Stimulated activated CD8-positive, alpha-beta memory T cell treated with anti-CD3 and anti-CD28 coated beads, Interleukin-15, amount 100 ng/mL, for 1 hour (primary cell): ENCODE data around the gene DDOST.

Source experiments
- DNase-seq: peaks from one replicate; pipeline ENCODE4 v3.0.0-alpha.2; 2020; ENCODE audit warnings: low read depth

Gene DDOST

DNA sequence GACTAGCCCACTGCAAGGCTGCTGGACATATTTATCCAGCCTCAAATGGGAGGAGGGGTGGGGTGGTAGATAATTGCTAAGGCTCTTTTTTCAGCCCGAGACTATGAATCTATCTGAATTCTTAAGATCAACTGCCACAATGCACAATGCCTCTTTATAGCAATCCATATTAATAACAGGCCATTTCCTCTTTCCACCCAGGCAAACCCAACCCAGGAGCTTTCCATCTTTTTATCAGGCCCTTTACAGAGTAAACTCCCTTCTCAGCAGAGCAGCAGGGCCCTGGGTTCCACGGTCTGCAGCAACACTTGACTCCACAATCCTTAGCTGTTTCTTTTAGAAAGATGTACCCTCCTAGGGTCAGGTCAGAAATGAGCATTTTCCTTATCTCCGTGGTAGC is 806 bp downstream of the DDOST start:
- DNase-seq, result no peak

- no peak for DNase-seq
These were observed 2.8 kb downstream of the DDOST start for GRCh38 chr1:20658166-20658915.

DNA sequence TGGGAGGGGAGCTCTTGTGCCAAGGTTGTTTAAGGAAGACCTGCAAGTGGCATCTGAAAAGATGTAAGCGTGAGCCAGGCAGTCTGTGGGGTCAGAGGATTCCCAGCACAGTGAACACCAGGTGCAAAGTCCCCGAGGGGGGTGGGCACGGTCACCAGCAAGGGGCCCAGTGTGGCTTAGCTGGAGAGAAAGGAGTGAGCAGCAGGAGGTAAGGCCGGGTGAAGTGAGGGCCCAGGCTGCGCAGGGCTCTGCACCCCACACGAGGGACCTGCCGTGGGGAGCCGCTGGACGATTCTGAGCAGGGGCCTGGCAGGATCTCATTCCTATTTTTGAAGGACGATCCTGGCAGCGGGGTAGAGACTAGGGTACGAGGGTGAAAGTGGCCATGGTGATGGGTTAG is 4.1 kb downstream of the DDOST start:
- no peak for DNase-seq

GRCh38 chr1:20654104-20654690 is 7.0 kb downstream of the DDOST start:
- no peak for DNase-seq

DNA sequence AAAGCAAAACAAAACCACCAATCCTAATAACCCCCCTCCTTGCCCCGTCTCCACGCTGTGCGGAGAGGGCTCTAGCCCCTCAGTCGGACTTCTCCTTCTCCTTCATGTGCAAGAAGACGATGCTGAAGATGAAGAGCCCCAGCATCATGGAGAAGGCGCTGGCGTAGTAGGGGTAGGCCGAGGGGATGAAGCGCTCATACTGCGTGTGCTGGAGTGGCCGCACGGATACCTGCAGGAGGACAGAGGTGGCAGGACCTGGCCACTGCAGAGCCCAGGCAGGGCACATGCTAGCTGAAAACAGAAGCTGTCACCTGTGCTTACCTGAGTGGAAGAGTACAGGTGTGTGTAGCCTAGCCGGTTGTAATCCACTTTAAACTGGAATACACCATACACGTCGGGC is 8.9 kb downstream of the DDOST start:
- DNase-seq, result no peak

GRCh38 chr1:20648946-20649345 is 12.2 kb downstream of the DDOST start:
- DNase-seq, result no peak

GRCh38 chr1:20648438-20648837 is 12.7 kb downstream of the DDOST start:
- DNase-seq, result no peak

DNA sequence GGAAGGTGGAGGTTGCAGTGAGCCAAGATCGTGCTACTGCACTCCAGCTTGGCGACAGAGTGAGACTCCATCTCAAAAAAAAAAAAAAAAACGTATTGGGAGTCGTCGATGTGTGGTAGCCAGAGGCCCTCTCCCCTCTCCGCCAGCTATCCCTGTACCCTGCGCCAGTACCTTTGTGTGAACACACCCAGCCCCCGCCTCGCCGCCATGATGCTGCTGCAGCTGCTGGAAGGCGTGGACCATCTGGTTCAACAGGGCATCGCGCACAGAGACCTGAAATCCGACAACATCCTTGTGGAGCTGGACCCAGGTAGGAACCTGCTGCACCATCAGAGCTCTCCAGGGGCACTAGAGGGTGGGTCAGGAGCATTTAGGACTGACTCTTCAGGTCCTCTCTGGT is 15.8 kb downstream of the DDOST start:
- DNase-seq, result no peak

DNA sequence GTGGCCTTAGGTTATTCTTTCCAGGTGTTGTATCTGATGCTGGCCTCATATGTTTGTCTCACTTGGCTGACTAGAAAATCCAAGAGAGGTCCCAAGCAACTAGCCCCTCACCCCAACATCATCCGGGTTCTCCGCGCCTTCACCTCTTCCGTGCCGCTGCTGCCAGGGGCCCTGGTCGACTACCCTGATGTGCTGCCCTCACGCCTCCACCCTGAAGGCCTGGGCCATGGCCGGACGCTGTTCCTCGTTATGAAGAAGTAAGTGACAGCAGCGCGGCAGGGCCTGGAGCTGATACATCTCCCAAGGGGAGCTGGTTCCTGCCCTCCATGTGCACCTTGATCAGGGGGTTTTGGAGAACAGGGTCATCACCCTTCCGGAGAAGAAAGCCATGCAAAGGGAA is 16.8 kb downstream of the DDOST start:
- no peak for DNase-seq

DNA sequence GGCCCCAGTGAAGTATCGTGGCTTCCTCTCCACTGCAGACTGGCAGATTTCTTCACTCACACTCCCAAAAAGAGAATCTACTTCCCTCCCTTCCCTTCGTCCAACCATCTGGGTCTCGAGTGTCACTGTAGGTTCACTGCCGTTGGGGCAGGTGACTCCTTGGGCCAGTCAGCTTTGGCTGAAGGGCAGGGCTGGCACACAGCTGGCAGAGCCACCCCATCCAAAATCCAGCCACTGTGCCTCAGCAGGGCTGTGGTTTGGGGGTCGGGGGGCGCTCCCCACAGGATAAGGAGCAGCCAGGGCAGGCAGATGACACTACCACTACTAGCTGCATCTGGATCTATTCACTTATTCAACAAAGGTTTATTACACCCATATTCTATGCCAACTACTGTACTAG is 18.1 kb downstream of the DDOST start:
- DNase-seq, result no peak

DNA sequence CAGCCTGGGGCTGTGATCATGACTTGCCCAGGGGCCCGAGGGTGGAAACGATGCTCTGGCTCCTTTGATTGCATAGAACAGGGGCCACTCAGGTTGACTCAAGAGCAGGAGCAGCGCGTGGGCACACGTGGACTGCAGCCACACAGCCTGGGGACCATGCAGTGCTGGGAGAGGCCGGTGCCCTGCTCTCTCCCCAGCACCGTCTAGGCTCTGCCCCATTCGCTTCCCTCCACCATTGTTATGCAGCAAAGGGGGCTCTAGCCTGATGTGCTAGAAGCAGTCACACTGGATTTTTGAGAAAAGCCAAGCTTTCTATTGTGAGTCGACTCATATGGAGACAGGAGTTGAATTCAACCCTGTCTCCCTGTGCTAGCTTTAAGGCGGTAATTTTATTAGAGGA is 19.2 kb downstream of the DDOST start:
- DNase-seq, result no peak

DNA sequence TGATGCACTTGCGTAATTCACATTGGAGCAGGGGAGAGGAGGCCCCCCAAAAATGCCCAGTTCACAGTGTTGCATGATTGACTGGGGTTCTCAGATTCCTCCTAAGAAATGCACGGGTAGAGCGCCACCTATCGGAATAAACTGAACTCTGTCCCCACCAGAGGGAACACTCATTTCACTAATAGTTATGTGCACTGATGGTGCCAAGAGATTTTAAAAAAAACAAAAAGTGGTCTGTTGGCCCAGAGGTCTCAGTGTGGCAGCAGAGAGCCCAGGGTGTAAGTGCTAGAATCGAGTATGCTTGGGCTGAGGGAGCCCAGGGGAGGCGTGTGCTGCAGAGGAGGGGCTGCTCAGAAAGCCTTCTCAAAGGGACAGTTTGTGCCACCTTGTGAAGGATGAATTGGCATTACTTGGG is 21.0 kb downstream of the DDOST start:
- peak; percentile 42 for DNase-seq

DNA sequence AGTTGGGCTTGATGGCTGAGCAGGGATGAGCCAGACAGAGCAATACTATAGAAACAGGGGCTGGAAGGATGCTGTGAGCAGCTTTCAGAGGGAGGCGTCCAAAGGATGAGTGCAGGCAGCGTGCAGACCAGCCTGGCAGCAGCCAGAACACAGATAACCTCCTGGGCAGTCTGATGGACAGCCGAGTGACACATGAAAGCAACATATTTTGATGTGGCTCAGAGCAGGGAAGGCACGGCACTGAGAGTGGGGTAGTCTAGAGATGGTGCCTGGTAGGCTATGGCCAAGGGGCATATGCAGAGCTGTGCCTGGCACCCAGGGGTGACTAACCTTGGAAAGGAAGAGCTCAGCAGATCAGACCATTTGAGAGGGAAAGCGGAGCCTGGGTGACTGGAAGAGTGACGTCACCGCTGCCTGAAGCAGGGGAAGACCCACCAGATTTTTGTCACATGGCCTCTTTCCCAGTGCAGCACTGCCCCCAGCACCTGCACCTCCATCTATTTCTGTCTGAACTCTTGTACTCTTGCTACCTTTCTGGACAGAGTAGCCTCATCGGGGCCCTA is 24.3 kb downstream of the DDOST start:
- DNase-seq, result no peak

DNA sequence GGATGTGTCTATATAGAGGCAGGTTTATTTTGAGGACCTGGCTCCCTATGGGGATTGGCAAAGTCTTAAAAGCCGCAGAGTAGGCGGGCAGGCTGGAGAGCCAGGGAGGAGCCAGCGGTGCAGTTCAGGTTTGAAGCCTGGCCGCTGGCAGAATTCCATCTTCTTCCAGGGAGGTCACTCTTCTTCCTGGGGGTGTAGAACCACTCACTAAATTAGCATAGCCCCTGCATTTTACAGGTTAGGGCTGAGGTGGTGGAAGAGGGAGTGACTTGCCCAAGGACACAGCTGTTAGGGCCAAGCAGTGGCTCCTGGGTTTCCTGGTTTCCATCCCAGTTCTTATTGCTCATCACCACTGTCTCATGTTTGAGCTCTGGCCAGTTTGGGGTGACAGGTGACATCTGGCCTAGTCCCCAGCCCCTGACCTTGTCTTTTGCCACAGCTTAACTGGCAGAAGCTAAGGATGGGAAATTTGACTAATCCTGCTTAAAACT is 26.5 kb downstream of the DDOST start:
- DNase-seq, result no peak

DNA sequence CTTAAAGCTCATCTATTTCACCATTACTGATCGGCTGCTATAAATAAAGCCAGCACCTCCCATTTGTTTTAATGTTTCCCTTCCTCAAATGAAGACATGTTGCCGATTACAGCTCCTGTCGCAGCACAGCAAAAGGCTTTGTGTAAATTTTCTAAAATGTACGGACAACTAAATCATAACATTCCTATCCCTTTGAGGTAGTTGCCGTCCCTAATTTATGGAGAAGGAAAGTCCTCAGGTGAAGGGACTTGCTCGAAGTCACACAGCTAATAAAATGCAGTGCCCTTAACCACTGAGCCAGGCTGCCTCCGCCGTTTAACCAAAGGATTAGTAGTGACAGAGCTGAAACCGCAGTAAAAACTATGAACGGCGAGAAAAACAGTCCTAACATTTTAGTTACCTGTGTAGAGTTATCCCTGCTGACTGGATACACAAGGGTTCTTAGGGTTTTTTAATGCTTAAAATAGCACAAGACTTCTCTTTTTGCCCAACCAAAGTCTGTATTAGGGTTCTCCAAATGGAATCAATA is 27.0 kb downstream of the DDOST start:
- no peak for DNase-seq

- DNase-seq, result peak; percentile 74
These were observed 27.7 kb downstream of the DDOST start, which contains the start of gene PINK1 for GRCh38 chr1:20633190-20634064. PINK1 (plus strand) TSS chr1:20633458; CDS start chr1:20633549, 91 bp downstream.

DNA sequence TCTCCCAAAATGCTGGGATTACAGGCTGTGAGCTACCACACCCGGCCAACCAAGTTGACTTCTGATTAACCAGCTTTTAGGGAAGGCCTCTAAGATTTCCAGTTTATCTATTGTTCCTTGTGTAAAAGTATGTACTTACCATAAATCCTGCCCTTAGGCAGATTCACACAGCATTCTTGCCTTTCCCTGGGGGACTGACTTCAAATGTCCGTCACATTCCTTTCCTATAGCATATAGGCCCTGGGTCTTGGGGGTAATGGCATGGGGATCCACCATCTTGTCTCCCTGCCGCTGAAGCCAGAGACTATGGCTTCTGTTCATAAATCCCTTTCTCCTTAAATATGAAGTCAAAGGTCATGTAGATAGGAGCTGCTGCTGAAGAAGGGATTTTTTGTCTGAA is 28.8 kb downstream of the DDOST start:
- DNase-seq, result no peak

DNA sequence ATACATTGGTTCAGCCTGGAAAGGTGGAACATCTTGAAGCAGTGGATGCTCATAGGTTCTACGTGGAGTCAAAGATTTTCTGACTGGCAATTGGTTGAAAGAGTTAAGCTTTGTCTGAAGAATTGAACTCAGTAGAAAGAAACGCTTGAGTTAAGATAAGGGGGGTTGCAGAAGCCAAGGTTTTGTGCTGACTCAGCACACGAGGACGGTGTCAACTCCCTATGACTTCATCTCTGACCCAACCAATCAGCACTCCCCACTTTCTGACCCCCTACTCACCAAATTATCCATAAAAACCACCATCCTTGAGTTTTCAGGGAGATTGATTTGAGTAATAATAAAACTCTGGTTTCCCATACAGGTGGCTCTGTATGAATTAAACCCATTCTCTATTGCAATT is 30.4 kb downstream of the DDOST start:
- DNase-seq, result no peak

GRCh38 chr1:20626524-20626923 is 34.6 kb downstream of the DDOST start:
- DNase-seq, result no peak

GRCh38 chr1:20626098-20626427 is 35.1 kb downstream of the DDOST start:
- DNase-seq, result no peak

- no peak for DNase-seq
These were observed 35.7 kb downstream of the DDOST start for GRCh38 chr1:20625176-20626097.
